DMS53 (cell line): ENCODE measurements around the gene TTC33.
"Not testable (repeated sequence)": the region's sequence is repeated elsewhere in the genome, so short reads cannot be mapped to it uniquely, and the experiment has no call there.

ENCODE experiments used
- DNase-seq: peaks from one replicate; lab custom pipeline; 2025; lab: John Stamatoyannopoulos, UW

The TTC33 gene

DNA sequence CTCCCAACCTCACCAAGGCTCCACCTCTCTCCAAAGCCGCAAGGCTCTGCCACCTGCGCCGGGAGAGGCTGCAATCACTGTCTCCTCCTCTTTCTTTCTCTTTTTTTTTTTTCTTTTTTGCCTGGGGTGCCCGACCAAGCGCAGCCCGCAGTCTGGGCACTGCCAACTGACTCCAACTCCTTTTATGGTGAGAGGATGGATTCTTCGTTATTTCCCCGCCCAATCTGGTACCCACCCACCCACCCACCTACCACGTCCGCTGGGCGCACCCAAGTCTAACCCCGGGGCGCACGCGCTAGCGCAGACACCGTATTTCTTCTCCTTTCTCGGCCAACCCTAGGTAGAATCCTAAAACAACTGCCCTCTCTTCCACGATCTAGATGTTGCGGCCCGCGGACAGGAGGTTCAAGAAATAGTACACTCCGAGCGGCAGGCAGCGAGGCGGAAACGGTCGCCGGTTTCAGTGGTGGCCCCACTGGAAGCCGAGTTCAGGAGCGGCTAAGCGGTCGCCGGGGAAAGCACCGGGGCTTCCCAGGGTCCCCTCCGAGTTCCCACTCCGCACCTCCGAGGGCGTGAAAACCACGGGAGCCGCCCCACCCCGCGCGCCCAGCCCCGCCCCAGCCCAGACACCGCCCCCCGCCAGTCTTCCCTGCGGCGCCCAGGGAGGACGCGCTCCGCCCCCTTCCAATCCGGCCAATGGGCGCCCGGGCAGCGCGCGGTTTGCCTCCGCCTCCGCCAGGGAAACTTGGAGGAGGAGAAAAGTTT, 76.4 kb downstream of the TTC33 start:
- peak; percentile 90 for DNase-seq

DNA sequence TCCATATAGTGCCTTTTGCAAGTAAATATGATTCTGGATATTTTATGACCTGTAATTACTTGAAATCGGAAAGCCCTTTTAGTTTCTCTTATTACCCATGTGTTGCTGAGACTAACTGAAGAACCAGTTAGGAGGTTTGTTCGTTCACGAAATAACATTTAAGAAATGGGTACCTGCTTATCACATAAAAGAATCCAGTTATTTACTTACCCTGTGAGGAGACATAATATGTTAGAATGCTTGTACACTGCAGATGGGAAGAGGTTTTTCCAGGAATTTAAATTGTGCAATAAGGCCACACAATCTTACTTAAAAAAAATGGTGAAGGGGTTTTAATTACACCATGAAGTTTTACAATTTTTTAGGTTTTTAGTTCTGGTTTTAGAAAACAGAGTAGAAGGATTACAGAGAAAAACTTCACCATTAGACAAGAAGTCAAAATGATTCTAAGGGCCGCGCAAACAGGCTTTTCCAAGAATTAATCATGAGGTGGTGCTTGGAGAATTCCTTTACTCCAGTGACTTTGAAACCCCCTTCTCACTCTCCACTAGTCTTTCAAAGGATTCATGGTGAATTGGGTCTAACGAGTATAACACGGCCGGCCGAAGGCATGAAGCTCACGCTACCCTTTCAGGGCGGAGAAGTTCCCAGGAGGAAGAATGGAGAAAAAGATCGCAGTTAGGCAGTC, 77.2 kb downstream of the TTC33 start:
- peak; percentile 21 for DNase-seq

DNA sequence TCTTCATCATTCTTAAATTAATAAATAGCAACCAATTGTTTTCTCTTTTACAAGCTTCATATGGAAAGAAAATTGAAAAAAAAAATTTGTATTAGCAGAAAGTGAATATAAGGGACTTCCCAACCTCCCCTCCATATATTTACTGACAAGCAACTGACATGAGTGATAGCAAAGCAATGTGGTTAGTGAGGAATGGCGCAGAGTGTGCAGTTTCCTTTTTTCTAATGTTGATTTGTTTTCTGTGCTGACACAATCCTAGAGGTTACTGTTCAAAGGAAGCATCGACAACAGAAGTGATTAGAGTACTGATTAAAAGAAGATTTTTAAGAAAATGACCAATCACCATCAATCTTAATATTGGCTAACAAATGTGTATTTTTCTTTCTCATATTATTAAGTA, 77.7 kb downstream of the TTC33 start:
- peak; percentile 11 for DNase-seq

DNA sequence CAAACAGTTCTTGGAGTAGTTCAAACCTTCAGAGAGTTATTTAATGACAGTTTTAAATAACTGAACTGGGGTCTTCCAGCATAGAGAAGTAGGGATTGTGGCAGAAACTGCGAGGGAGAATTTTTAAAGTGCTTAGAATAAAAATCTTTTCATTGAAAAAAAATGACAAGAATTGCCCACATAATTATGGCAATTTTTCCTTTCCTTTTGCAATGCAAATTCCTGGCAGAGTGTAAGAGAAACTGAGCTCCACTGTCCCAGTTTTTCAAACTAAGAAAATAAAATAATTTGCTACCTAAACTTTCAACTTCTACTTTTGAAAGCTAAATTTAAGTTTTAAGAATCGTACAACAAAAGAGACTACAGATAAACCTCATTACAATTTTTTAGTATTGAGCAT, 78.3 kb downstream of the TTC33 start:
- no peak for DNase-seq

DNA sequence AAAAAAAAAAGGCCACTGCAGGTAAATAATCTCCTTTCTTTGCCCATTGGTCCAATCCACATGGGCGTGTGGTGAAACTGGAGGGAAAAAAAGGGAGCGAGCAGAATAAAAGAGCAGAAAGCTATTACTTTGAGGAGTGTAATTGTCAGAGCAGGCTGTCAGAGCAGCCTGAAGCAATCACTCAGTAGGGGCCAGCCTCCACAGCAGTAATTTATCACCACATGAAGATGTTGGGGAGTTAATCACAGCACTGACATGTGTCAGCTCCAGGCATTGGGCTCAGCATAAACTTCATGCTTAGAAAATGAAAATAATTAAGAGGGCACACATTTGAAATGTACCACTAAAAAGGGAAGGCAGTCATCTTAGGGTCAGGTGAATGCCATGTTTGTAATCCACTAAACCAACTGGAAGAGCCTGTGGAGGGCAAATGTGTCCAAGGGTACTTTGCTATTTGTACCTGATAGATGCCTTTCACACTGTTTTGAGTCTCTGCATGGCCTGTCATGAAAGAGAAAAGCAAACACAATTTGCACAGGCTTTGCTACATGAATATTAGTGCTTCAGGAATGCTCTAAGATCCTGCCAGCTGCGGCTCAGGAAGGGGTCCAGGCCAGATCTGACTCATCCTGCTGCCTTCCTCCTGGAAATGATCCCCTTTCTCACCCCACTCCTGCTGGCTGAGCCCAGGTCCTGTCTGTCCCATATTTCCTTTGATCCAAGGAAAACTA, 79.0 kb downstream of the TTC33 start:
- peak; percentile 73 for DNase-seq

DNA sequence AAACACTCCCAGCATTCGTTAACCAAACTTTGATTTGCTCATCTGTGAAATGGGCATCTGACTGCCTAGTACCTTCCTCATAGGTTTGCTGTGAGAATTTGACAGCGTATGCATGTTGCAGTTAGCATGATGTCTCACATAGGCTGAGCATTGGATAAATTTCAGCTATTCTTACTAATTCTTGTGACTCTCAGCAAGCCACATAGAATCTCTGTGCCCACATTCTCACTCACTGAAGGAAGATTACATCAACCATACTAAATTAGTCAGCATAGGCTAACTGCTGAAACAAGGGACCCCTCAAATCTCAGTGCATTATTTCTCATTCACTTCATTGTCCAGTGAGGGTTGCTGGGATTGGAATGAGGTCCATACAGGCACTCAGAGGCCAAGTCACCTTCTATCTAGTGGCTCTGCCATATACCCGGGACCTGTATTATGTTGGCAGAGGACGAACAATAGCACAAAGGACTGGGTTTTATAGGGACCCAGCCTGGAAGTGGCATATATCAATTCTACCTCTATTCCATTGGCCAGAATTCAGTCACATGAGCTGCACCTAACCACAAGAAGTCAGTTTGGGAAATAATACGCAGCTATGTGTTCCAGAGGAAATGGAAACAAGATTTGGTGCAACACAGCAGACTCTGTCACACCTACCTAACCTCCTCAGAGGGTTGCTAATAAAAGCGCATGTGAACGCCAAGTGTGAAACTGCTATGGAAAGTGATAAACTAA, 80.2 kb downstream of the TTC33 start:
- no peak for DNase-seq

DNA sequence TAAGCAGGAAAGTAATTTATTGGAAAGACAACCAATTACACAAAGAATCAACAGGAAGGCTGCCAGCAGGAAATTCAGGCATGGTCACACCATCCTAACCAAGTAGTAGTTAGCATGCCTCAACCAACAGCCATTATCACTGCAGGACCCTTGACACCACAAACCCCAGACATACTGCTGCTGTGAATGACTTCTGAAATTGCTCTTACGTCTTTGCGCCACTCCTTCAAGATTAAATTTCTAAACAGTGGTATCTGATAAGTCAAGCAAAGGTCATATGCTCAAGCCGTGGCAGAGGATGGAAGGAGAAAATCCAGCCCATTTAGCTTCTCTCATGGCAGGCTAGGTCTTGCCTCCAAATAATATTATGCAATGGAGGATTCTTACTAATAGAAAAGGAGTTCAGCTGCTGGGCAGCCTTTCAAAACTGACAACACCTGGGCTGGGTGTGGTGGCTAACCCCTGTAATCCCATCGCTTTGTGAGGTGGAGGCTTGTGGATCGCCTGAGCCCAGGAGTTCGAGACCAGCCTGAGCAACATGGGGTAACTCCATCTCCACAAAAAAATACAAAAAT, 81.0 kb downstream of the TTC33 start:
- no peak for DNase-seq

DNA sequence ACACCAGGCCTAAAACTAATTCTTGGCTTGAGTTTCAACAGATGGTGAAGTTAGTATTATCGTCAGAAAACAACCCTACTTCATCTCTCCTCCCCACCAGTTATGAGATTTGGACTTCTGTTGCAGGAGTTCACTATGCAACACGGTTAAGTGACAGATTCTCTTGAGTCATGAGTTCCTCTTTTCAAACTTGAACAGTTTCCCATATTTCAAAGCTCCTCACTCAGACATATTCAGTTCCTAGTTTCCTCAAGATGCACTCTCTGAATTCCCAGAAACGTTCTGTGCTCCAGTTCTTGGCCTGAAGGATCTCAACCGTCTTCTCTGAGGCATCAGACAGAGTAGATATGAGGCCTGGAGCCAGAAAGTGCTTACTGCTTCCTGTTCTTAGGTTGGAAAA, 83.3 kb downstream of the TTC33 start:
- DNase-seq: no peak

DNA sequence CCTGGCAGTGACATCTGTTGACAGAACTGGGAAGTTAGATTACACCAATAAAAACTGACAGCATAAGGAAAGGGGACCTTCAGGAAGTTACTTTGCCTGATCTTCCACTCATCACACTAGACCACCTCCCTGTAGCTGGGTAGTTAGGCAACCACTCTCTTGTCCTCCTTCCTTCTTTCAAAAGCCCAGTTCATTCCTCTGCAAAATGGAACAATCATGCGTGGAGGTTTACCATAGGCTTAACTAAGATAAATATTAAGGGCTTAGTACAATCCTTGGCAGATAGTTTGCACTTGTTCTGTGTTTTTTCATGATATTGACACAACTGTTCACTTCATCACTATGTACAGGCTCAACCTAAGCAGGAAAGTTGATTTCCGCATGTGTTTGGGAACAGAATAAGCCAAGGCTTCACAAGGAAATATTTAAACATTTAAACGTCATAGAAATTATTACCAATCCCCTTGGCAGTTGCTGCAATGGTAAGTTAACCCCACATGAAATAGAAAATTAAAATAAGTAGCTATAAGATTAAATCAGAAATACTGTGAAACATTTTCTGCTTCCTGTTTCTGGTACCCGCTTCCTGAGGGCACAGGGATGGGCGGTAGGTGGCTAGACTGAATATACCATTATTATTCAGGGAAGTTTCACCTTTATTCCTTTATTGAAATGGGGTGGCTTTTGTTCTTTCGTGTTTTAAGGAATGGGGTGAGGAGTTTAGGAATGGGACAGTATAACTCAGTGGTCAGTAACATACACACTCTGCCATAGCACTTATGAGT, 86.0 kb downstream of the TTC33 start:
- peak; percentile 62 for DNase-seq

DNA sequence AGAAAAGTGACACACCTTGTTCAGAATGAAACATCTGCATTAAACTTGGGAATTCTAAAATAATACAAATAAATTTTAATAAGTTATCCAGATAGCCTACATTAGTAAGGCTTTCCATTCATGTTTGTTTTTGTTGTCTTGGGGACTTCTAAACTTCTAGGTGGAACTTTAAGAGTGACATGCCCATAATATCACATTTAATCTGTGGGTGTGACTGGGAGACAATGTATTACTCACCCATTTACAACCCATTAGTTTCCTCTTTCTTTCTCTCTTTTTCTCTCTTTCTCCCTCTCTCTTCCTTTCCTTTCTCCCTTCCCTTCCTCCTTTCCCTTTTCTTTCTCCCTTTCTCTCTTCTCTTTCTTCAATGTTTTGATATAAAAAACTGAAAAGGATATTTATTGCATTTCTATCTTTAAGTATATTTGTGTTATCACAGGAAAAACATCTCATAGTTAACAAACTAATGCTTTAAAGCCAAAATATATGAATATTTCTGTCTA, 88.5 kb downstream of the TTC33 start:
- DNase-seq: no peak

DNA sequence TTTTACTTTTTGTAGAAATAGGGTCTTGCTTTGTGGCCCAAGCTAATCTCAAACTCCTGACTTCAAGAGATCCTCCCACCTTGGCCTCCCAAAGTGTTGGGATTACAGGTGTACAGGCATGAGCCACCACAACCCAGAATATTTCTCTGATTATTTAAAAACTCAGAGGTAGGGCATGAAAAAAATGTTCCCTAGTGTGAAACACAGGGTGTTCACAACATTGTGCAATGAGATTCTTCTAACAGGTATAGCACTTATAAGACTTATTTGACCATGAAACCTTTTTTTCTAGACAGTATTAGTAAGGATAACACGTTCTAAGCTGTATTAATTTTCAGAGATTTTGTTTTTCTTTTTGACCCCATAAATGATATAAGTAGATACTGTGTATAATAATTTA, 89.1 kb downstream of the TTC33 start:
- DNase-seq: no peak

DNA sequence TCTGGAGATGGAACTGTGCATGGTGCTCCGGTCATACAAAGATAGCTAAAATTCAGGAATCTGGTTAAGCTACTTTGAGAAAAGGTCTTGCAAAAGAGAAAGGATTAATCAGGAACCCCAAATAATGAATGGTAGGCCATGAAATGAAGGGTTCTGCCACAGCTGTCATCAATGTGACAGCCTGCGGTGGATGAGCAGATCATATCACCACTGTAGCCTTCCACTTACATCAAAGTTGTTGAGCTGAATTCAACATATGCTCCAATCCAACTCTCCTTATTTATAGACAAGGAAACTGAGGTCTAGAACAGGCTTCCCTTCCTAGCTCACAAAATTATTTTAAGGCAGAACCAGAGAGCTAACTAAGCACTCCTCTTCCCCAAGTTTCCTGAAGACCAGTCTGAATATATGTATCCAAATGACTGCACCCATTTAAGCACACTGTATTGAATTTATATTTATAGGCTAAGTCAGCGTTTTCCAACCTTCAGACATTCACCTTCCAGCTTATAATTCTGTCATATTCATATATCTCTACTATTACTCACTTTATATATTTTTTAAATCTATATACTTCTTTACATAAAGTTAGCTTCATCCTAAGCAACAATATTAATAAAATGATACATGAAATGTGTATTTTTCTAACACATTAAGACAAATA, 90.0 kb downstream of the TTC33 start:
- DNase-seq: no peak

DNA sequence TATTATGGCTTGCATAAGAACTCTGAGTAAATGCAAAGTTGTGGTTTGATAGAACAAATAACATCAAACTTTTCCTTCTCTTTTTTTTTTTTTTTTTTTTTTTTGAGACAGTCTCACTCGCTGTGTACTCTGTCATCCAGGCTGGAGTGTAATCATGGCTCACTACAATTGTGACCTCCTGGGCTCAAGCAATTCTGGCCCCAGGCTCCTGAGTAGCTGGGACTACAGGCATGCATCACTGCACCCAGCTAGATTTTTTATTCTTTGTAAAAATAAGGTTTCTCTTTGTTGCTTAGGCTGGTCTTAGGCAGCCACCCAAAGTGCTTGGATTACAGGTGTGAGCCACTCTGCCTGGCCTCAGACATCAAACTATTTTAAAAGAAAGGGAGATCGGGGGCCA, 95.0 kb downstream of the TTC33 start:
- DNase-seq: no peak

DNA sequence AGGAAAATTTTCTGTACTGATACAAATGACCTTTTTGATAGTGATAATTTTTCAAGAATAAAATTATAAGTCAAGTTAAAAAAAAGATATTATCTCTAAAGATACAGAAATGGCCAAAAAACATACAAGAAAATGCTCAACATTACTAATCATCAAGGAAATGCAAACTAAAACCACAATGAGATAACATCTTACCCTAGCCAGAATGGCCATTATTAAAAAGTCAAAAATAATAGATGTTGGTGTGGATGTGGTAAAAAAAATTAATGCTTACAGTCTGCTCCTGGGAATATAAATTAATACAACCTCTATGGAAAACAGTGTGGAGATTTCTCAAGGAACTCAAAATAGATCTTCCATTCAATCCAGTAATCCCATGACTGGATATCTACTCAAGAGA, 99.0 kb downstream of the TTC33 start:
- no peak for DNase-seq

DNA sequence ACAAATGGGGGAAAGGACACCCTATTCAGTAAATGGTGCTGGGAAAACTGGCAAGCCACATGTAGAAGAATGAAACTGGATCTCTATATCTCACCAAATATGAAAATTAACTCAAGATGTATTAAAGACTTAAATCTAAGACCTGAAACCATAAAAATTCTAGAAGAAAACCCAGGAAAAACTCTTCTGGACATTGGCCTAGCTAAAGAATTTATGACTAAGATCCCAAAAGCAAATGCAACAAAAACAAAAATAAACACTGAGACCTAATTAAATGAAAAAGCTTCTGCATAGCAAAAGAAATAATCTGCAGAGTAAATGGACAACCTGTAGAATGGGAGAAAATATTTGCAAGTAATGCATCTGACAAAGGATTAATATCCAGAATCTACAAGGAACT, 99.7 kb downstream of the TTC33 start:
- not testable (repeated sequence) for DNase-seq

DNA sequence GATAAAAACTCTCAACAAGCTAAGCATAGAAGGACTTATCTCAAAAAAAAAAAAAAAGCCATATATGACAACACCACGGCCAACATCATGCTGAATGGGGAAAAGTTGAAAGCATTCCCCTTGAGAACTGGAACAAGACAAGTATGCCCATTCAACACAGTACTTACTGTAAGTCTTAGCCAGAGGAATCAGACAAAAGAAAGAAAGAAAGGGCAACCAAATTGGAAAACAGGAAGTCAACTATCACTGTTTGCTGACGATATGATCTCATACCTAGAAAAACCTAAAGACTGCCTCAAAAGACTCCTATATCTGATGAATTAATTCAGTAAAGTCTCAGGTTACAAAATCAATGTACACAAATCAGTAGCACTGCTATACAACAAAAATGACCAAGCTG, 100.6 kb downstream of the TTC33 start:
- DNase-seq: no peak

DNA sequence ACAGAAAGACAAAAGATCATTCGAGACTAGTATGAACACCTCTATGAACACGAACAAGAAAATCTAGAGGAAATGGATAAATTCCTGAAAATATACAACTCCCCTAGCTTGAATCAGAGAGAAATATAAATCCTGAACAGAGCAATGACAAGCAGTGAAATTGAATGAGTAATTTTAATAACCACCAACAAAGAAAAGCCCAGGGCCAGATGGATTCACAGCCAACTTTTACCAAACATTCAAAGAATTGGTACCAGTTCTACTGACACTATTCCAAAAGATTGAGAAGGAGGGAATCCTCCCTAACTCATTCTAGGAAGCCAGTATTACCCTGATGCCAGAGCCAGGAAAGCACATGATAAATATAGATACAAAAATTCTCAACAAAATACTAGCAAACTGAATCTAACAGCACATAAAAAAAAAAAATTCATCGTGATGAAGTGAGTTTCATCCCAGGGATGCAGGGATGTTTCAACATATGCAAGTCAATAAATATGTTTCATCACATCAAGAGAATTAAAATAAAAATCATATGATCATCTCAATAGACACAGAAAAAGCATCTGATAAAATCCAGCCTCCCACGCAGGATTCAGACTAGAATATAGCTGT, 101.3 kb downstream of the TTC33 start:
- no peak for DNase-seq

DNA sequence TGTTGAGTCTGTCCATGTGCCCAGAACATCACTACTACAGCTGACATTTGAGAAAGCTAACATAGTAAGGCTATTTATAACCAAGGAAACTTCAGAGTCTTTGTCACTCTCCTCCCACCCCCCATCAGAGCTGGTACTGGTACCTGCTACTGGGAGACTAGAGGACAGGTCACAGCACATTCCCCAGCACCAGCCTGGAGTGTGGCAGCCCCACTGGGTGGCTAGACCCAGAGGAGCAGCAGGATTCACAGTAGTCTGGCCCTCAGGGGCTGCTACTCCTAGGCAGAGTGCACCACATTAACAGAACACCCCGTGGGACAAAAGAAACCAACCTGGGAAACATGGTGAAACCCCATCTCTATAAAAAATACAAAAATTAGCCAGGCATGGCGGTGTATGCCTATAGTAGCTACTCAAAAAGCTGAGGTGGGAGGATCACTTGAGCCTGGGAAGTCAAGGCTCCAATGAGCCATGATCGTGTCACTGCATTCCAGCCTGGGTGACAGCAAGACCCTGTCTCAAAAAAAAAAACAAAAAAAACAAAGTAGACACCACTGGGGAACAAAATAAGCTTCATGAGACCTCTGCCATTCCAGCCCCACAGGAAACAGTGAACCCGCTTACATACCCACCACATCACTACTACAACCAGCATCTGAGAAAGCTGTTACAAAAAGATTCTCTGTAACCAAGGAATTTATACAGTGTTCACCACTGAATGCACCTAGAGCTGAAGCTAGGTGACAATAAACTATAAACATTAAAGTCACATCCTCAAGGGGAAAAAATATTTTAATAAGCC, 102.3 kb downstream of the TTC33 start:
- DNase-seq: no peak
